HG03135 (cell line): ENCODE data around the gene ABCA2.
"Not testable (repeated sequence)": the region's sequence is repeated elsewhere in the genome, so short reads cannot be mapped to it uniquely, and the experiment has no call there.

ENCODE experiments used
- ATAC-seq: cut with Tn5 transposase; IDR thresholded peaks from one replicate; pipeline ENCODE4 v1.9.1; 2021; ENCODE audit warnings: mild to moderate bottlenecking, moderate library complexity; ENCODE audit not compliant: unreplicated experiment

Gene ABCA2

GRCh38 chr9:137064027-137064879 lies 36.2 kb upstream of the ABCA2 start:
- ATAC-seq = no peak

- no peak for ATAC-seq
Measured at GRCh38 chr9:137063311-137064026, 35.4 kb upstream of the ABCA2 start.

- ATAC-seq = not testable (repeated sequence)
Measured at GRCh38 chr9:137062798-137063197, 34.8 kb upstream of the ABCA2 start.

GRCh38 chr9:137062384-137062783 lies 34.3 kb upstream of the ABCA2 start:
- no peak for ATAC-seq

DNA sequence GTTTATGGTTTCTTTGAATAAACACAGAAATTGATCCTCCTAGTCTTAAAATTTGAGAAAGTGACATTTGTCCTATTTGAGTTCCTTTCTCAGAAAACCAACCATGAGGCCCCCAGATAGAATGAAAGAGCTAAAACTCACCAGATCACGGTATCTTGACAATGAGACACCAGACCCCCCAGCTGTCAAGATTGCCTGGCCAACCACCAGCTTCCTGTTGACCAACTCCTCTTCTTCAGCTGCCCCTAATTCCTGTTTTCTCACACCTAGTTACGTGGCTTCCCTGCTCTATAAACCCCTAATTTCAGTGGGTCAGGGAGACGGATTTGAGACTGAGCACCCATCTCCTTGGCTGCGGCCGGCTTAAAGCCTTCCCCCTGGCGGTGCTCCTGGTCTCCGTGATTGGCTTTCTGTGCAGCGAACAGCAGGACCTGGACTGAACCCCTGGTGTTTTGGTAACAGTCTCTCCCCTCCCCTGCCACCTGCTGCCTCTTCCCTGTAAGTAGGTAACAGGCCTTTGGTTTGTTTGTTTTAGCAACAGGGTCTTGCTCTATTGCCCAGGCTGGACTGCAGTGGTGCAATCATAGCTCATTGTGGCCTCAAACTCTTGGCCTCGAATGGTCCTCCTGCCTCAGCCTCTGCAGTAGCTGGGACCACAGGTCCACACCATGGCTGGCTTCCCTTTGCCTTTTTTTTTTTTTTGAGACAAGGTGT lies 30.6 kb upstream of the ABCA2 start:
- ATAC-seq = no peak

GRCh38 chr9:137057545-137057944 lies 29.5 kb upstream of the ABCA2 start:
- ATAC-seq = no peak

DNA sequence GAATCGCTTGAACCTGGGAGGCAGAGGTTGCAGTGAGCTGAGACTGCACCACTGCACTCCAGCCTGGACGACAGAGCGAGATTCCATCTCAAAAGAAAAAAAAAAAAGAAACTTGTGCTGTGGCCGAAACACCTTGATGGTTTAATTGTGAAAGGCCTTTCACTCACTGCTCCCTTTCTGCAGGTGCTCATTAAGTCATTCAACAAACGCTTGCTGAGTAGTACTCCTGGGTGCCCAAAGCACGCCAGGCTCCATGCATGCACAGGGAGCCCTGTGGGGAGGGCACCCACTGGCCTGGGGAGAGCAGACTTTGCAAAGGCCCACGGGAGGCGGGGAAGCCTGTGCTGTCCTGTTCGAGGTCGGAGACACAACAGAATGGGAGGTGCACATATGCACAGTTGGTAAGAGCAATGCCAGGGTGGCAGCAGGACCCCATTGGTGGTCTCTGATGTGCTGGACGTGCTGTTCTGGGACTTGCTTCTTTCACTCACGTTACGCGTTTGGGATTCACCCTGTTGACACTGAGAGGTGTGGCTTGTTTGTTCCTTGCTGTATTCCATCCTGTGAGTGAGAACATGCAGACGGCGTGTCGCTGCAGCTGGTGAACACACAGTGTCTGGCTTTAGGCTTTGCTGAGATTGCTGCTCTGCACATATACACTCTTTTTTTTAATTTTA lies 28.8 kb upstream of the ABCA2 start:
- ATAC-seq = no peak

DNA sequence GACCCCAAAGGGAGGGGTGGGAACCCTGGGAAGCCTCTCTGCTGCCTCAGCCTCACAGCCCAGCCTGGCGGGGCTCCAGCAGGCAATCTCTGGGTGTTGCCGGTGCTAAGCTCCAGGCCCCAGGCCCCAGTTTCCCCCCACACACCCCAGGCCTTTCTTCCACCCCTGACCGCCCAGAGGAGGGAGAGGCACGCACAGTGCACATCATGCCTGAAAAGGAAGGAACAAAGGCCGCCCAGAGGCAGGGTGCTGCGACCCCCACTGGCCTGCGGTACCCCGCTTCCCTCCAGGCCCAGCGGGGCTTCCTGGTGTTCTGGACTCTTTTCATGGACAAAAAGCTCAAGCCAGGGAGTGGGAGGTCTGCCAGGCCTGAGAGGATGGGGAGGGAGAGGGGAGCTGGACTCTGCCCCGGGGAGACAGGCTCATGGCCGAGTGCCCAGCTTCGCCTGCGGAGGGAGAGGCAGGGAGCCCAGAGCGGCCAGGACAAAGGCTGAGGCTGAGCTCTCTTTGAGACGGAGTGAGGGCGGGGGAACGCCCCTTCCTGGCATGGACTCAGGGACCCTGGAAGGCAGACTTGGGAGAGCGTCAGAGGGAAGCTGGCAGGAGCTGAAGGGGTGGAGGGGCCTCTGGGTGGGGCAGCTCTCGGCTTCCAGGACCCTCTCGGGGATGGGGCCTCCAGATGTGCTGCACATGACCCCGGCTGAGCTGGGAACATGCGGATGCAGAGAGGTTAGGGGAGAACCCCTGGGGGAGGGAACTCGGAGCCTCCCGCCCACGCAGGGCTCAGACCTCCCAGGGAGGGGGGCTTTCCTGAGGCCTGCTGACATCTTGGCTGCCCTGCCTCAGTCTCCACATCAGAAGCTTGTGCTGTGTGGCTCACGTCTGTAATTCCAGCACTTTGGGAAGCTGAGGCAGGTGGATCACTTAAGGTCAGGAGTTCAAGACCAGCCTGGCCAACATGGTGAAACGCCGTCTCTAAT lies 27.6 kb upstream of the ABCA2 start:
- no peak for ATAC-seq

DNA sequence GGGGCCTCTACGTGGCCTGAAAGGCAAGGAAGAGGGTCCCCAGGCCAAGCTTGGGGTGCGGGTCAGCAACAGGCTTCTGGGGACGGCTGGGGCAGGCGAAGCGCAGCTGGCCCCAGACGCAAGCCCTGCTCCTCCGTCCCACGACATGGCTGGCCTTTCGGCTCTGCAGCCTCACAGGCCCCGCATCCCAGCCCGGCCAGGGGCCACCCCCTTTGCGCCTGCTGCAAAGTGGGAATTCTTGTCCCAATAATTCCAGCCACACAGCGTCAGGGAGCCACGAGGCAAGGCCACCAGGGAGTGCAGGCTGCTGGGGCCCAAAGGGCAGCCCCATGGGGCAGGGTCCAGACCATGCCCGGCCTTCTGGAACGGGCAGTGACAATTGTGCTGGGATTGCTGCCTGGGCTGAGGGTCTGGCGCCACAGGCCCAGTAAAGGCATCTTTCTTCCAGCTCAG lies 26.9 kb upstream of the ABCA2 start:
- no peak for ATAC-seq

GRCh38 chr9:137053944-137054931 lies 26.2 kb upstream of the ABCA2 start, which contains the start of gene ENTPD2:
TSS of gene ENTPD2 (minus strand) at chr9:137054061. CDS start at chr9:137053997, 64 bp downstream.
- ATAC-seq = no peak

- no peak for ATAC-seq
Measured at GRCh38 chr9:137052998-137053943, 25.2 kb upstream of the ABCA2 start.

DNA sequence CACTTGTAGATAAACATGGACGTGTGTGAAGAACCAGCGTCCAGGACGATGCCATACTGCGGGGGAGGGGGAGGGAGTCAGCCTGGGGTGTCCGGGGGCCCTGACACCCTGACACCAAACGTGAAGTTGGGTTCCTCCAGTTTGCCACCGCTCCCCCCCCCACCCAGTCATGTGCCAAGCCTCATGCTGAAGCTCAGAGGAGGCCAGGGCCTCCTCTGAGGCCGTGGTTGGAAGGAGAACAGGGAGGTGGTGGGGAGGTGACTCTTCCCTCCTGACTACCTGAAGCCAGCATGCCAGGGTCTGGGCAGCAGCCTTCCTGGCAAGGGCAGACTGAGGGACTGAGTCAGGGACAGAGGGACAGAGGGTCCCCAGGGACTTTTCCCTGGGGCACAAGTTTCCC lies 24.3 kb upstream of the ABCA2 start:
- no peak for ATAC-seq

- ATAC-seq = no peak
Measured at GRCh38 chr9:137051145-137051724, 23.2 kb upstream of the ABCA2 start.

GRCh38 chr9:137050570-137050969 lies 22.5 kb upstream of the ABCA2 start:
- ATAC-seq = no peak

- ATAC-seq = no peak
Measured at GRCh38 chr9:137049544-137050449, 21.8 kb upstream of the ABCA2 start.
